Measurements from ENCODE around the gene RARG. TPM values are rescaled to one million over a fixed set of nuclear protein-coding genes. Genes with fewer than 3 reads are reported as not detected.
A peak's percentile ranks its signal among the peaks of the same experiment; 100 is the strongest.

RARG gene
- total and polyA plus RNA-seq, 2 of the 8 experiments (the other 6 are each of a cell fraction or from before 2014, with no cell fraction given), result 68.6 to 68.9 TPM

- no peak for TF ChIP-seq CHD1 (IDR thresholded peaks at IDR 0.05; ENCODE audit: low read depth, low read length)
- TF ChIP-seq SIN3A (conservative IDR thresholded peaks at IDR 0.05 in 1 of 2, IDR thresholded peaks at IDR 0.05 in 1 of 2; ENCODE audit: low read depth in 1 of 2, low read length in 2 of 2), result no peak
- peak; percentile 58 to 69 for TF ChIP-seq RAD21 (IDR thresholded peaks at IDR 0.05 in 1 of 2, conservative IDR thresholded peaks at IDR 0.05 in 1 of 2; ENCODE audit: low read depth in 2 of 2, low read length in 2 of 2)
These were observed 20.3 kb downstream of the RARG start (continued) for GRCh38 chr12:53211476-53212381.
